ENCODE results near the gene CCL16.

- TF ChIP-seq CTCF (conservative IDR thresholded peaks at IDR 0.05; ENCODE audit: low read length) (no peak), EZH2phosphoT487 (IDR thresholded peaks at IDR 0.05; ENCODE audit: borderline replicate concordance) (no peak)
These were observed 2.8 kb upstream of the CCL16 start for GRCh38 chr17:35984140-35984539.
